Gastrocnemius medialis (tissue), 4 donors: ENCODE results near the gene HDAC5.

Source experiments
- POLR2A ChIP-seq, 2 donors: fragments of 450-650 bp; IDR thresholded peaks; one replicate each; pipeline ENCODE4 v1.6.1; 2017; ENCODE audit warnings: antibody characterized with exemption in 2 of 2, mild to moderate bottlenecking in 2 of 2, moderate library complexity in 2 of 2
- TF ChIP-seq, protein P1 (sequence below), 5 experiments: fragments of 450-650 bp in 3 of 5; fragments of 200-600 bp in 2 of 5; sonication (generic) in 2 of 5; IDR thresholded peaks in 4 of 5; conservative IDR thresholded peaks in 1 of 5; 1 replicate in 4 of 5; 2 replicates in 1 of 5; pipeline ENCODE4 v1.5.1; 2016 to 2019; ENCODE audit warnings: antibody characterized with exemption in 5 of 5, mild to moderate bottlenecking in 3 of 5, moderate library complexity in 3 of 5

GRCh38 chr17:44061446-44061845, 62.0 kb downstream of the HDAC5 start:
- TF ChIP-seq, protein P1, sequence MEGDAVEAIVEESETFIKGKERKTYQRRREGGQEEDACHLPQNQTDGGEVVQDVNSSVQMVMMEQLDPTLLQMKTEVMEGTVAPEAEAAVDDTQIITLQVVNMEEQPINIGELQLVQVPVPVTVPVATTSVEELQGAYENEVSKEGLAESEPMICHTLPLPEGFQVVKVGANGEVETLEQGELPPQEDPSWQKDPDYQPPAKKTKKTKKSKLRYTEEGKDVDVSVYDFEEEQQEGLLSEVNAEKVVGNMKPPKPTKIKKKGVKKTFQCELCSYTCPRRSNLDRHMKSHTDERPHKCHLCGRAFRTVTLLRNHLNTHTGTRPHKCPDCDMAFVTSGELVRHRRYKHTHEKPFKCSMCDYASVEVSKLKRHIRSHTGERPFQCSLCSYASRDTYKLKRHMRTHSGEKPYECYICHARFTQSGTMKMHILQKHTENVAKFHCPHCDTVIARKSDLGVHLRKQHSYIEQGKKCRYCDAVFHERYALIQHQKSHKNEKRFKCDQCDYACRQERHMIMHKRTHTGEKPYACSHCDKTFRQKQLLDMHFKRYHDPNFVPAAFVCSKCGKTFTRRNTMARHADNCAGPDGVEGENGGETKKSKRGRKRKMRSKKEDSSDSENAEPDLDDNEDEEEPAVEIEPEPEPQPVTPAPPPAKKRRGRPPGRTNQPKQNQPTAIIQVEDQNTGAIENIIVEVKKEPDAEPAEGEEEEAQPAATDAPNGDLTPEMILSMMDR (IDR thresholded peaks at IDR 0.05 in 4 of 5, conservative IDR thresholded peaks at IDR 0.05 in 1 of 5) = no peak
- no peak for TF ChIP-seq POLR2A (IDR thresholded peaks at IDR 0.05)
